ENCODE measurements around the gene KCNH8. TPM values are rescaled to one million over a fixed set of nuclear protein-coding genes. Genes with fewer than 3 reads are reported as not detected.

The KCNH8 gene
- total and polyA plus RNA-seq, 2 donors (not counting 1 experiment from before 2014, with no cell fraction given) = under 0.01 TPM; not detected in 1

GRCh38 chr3:19543212-19543841, 395.0 kb downstream of the KCNH8 start:
- no peaks in the 10 kb centered on the region for H3K4me1 ChIP-seq (ENCODE audit: control insufficient read depth, extremely low read depth, insufficient read depth, low read length)
- no peaks in the 10 kb centered on the region for H3K27me3 ChIP-seq (ENCODE audit: control insufficient read depth, insufficient read depth, low read length)
- no peaks in the 10 kb centered on the region for H3K79me2 ChIP-seq (ENCODE audit: control insufficient read depth, insufficient read depth, low read length)
- H3K9ac ChIP-seq (ENCODE audit: insufficient read depth, low read length) = no peak overlapping the region
- no peak overlapping the region for H2AFZ ChIP-seq (ENCODE audit: low read length)
- H3K36me3 ChIP-seq (ENCODE audit: control insufficient read depth, insufficient read depth, low read length) = no peaks in the 10 kb centered on the region
- H3K4me2 ChIP-seq (ENCODE audit: extremely low read depth, insufficient read depth, low read length) = no peak overlapping the region
- H4K20me1 ChIP-seq (ENCODE audit: control insufficient read depth, extremely low read depth, insufficient read depth, low read length) = no peaks in the 10 kb centered on the region
- no peak for DNase-seq (ENCODE audit: low read depth in 2 of 2)
- no peak for TF ChIP-seq EZH2 (IDR thresholded peaks at IDR 0.05; ENCODE audit: low read length, missing control alignments)
- no peak overlapping the region for H3K27ac ChIP-seq (ENCODE audit: insufficient read depth, low read length)
- no peak overlapping the region for H3K4me3 ChIP-seq (replicated peaks in 1 of 4; ENCODE audit: control extremely low read depth in 1 of 4, insufficient read depth in 1 of 4, low read depth in 3 of 4, low read length in 4 of 4)
- no peaks in the 10 kb centered on the region for H3K9me3 ChIP-seq (ENCODE audit: control insufficient read depth, insufficient read depth, low read depth, low read length)

- H2AFZ ChIP-seq (ENCODE audit: low read length) = no peak overlapping the region
- no peaks in the 10 kb centered on the region for H3K79me2 ChIP-seq (ENCODE audit: control insufficient read depth, insufficient read depth, low read length)
- no peak for TF ChIP-seq EZH2 (IDR thresholded peaks at IDR 0.05; ENCODE audit: low read length, missing control alignments)
- no peak for TF ChIP-seq CTCF (conservative IDR thresholded peaks at IDR 0.05 in 1 of 2, IDR thresholded peaks at IDR 0.05 in 1 of 2; ENCODE audit: low read depth in 1 of 2, low read length in 2 of 2)
- H3K4me1 ChIP-seq (ENCODE audit: control insufficient read depth, extremely low read depth, insufficient read depth, low read length) = no peaks in the 10 kb centered on the region
- H3K4me2 ChIP-seq (ENCODE audit: extremely low read depth, insufficient read depth, low read length) = no peak overlapping the region
- H3K9me3 ChIP-seq (ENCODE audit: control insufficient read depth, insufficient read depth, low read depth, low read length) = no peaks in the 10 kb centered on the region
- H3K27ac ChIP-seq (ENCODE audit: insufficient read depth, low read length) = no peak overlapping the region
- H3K9ac ChIP-seq (ENCODE audit: insufficient read depth, low read length) = no peak overlapping the region
- no peak overlapping the region for H3K4me3 ChIP-seq (replicated peaks in 1 of 4; ENCODE audit: control extremely low read depth in 1 of 4, insufficient read depth in 1 of 4, low read depth in 3 of 4, low read length in 4 of 4)
- no peak for DNase-seq (ENCODE audit: low read depth in 2 of 2)
- H4K20me1 ChIP-seq (ENCODE audit: control insufficient read depth, extremely low read depth, insufficient read depth, low read length) = no peaks in the 10 kb centered on the region
- no peaks in the 10 kb centered on the region for H3K27me3 ChIP-seq (ENCODE audit: control insufficient read depth, insufficient read depth, low read length)
- H3K36me3 ChIP-seq (ENCODE audit: control insufficient read depth, insufficient read depth, low read length) = no peaks in the 10 kb centered on the region
Measured at GRCh38 chr3:19547665-19548464, 399.6 kb downstream of the KCNH8 start.

- no peak overlapping the region for H3K9ac ChIP-seq (ENCODE audit: insufficient read depth, low read length)
- H3K27ac ChIP-seq (ENCODE audit: insufficient read depth, low read length) = no peak overlapping the region
- no peak overlapping the region for H3K4me3 ChIP-seq (replicated peaks in 1 of 4; ENCODE audit: control extremely low read depth in 1 of 4, insufficient read depth in 1 of 4, low read depth in 3 of 4, low read length in 4 of 4)
- no peaks in the 10 kb centered on the region for H4K20me1 ChIP-seq (ENCODE audit: control insufficient read depth, extremely low read depth, insufficient read depth, low read length)
- H3K4me2 ChIP-seq (ENCODE audit: extremely low read depth, insufficient read depth, low read length) = no peak overlapping the region
- no peaks in the 10 kb centered on the region for H3K79me2 ChIP-seq (ENCODE audit: control insufficient read depth, insufficient read depth, low read length)
- no peak for DNase-seq (ENCODE audit: low read depth in 2 of 2)
- H2AFZ ChIP-seq (ENCODE audit: low read length) = no peak overlapping the region
- TF ChIP-seq CTCF (conservative IDR thresholded peaks at IDR 0.05 in 1 of 2, IDR thresholded peaks at IDR 0.05 in 1 of 2; ENCODE audit: low read depth in 1 of 2, low read length in 2 of 2) (no peak), EZH2 (IDR thresholded peaks at IDR 0.05; ENCODE audit: low read length, missing control alignments) (no peak)
- no peaks in the 10 kb centered on the region for H3K27me3 ChIP-seq (ENCODE audit: control insufficient read depth, insufficient read depth, low read length)
- no peaks in the 10 kb centered on the region for H3K4me1 ChIP-seq (ENCODE audit: control insufficient read depth, extremely low read depth, insufficient read depth, low read length)
- H3K9me3 ChIP-seq (ENCODE audit: control insufficient read depth, insufficient read depth, low read depth, low read length) = no peaks in the 10 kb centered on the region
- no peaks in the 10 kb centered on the region for H3K36me3 ChIP-seq (ENCODE audit: control insufficient read depth, insufficient read depth, low read length)
Measured at GRCh38 chr3:19559724-19560442, 411.6 kb downstream of the KCNH8 start.

All from fibroblast of lung (primary cell).